BE2C (cell line): ENCODE results near the gene TTC28.

Experiments used
- DNase-seq: peaks from one replicate; pipeline ENCODE4 v3.0.0-alpha.2; 2020
- H3K27me3 ChIP-seq: fragments of 250-450 bp; sonication (Bioruptor Pico); 2 replicates; pipeline ENCODE4 v1.5.1; 2020; ENCODE audit warnings: mild to moderate bottlenecking
- H3K36me3 ChIP-seq: fragments of 250-450 bp; sonication (Bioruptor Pico); 2 replicates; pipeline ENCODE4 v1.5.1; 2020; ENCODE audit warnings: mild to moderate bottlenecking
- H3K4me1 ChIP-seq: fragments of 250-450 bp; sonication (Bioruptor Pico); 2 replicates; pipeline ENCODE4 v1.5.1; 2020
- H3K4me3 ChIP-seq: 2 replicates; pipeline ENCODE4 v1.5.1; 2011; ENCODE audit warnings: low read depth, low read length
- H3K9me3 ChIP-seq: fragments of 250-450 bp; sonication (Bioruptor Pico); 2 replicates; pipeline ENCODE4 v1.5.1; 2020
- TF ChIP-seq, protein P1 (sequence below): IDR thresholded peaks from 2 replicates; pipeline ENCODE4 v1.5.1; 2012; ENCODE audit warnings: mild to moderate bottlenecking, low read depth, low read length

The TTC28 gene

GRCh38 chr22:27952779-27953178 lies 726.9 kb downstream of the TTC28 start:
- H3K36me3 ChIP-seq: no peaks in the 10 kb centered on the region
- H3K27me3 ChIP-seq: no peaks in the 10 kb centered on the region
- H3K9me3 ChIP-seq: no peaks in the 10 kb centered on the region; the same call in 1 of the 2 replicates
- peaks cover 5% of the 10 kb centered on the region for H3K4me1 ChIP-seq
- TF ChIP-seq, protein P1, sequence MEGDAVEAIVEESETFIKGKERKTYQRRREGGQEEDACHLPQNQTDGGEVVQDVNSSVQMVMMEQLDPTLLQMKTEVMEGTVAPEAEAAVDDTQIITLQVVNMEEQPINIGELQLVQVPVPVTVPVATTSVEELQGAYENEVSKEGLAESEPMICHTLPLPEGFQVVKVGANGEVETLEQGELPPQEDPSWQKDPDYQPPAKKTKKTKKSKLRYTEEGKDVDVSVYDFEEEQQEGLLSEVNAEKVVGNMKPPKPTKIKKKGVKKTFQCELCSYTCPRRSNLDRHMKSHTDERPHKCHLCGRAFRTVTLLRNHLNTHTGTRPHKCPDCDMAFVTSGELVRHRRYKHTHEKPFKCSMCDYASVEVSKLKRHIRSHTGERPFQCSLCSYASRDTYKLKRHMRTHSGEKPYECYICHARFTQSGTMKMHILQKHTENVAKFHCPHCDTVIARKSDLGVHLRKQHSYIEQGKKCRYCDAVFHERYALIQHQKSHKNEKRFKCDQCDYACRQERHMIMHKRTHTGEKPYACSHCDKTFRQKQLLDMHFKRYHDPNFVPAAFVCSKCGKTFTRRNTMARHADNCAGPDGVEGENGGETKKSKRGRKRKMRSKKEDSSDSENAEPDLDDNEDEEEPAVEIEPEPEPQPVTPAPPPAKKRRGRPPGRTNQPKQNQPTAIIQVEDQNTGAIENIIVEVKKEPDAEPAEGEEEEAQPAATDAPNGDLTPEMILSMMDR: no peak
- H3K4me3 ChIP-seq: no peak overlapping the region
- DNase-seq: no peak

DNA sequence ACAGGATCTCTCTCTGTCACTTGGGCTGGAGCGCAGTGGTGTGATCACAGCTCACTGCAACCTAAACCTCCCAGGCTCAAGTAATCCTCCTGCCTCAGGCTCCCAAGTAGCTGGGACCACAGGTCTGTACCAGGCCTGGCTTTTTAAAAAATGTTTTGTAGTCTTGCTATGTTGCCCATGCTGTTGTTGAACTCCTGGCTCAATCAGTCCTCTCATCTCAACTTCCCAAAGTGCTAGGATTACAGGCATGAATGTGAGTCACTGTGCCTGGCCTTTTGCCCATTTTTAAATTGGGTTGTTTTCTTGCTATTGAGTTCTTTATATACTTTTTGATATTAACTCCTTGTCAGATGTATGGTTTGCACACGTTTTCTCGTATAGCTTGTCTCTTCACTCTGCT lies 727.5 kb downstream of the TTC28 start:
- Histone ChIP-seq H3K36me3 (no peaks in the 10 kb centered on the region), H3K27me3 (no peaks in the 10 kb centered on the region), H3K9me3 (no peaks in the 10 kb centered on the region; the same call in 1 of the 2 replicates), H3K4me3 (no peak overlapping the region), H3K4me1 (peaks cover 5% of the 10 kb centered on the region)
- TF ChIP-seq, protein P1: no peak
- no peak for DNase-seq

DNA sequence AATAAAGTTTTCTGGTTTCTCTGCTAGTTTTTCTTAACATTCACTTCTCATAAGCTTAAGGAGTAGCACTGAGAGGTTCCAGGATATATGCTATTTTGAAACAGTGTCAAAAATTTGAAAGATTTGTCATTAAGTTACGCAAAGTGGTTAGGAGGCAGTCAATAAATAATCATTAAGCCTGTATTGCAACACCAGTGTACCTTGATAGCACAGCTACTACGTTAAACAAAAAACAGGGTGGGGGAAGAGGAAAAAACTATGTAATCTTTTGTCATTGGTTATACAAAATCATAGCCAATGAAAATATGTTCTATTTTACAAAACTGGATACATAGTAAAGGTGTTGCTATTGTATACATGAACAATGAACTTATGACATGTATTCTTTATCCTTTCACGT lies 730.2 kb downstream of the TTC28 start:
- H3K9me3 ChIP-seq: no peaks in the 10 kb centered on the region; the same call in 1 of the 2 replicates
- H3K36me3 ChIP-seq: no peaks in the 10 kb centered on the region
- no peaks in the 10 kb centered on the region for H3K27me3 ChIP-seq
- TF ChIP-seq, protein P1: no peak
- no peak overlapping the region for H3K4me3 ChIP-seq
- H3K4me1 ChIP-seq: peaks cover 5% of the 10 kb centered on the region
- no peak for DNase-seq

GRCh38 chr22:27948569-27948968 lies 731.1 kb downstream of the TTC28 start:
- no peaks in the 10 kb centered on the region for H3K27me3 ChIP-seq
- no peak for DNase-seq
- TF ChIP-seq, protein P1: no peak
- no peak overlapping the region for H3K4me3 ChIP-seq
- no peaks in the 10 kb centered on the region for H3K36me3 ChIP-seq
- H3K9me3 ChIP-seq: no peaks in the 10 kb centered on the region; the same call in 1 of the 2 replicates
- peaks cover 4% of the 10 kb centered on the region for H3K4me1 ChIP-seq

GRCh38 chr22:27947448-27947847 lies 732.2 kb downstream of the TTC28 start:
- no peaks in the 10 kb centered on the region; the same call in 1 of the 2 replicates for H3K4me1 ChIP-seq
- H3K27me3 ChIP-seq: no peaks in the 10 kb centered on the region
- no peak overlapping the region for H3K4me3 ChIP-seq
- no peaks in the 10 kb centered on the region for H3K36me3 ChIP-seq
- no peak for DNase-seq
- TF ChIP-seq, protein P1: no peak
- no peaks in the 10 kb centered on the region; the same call in 1 of the 2 replicates for H3K9me3 ChIP-seq

- Histone ChIP-seq H3K27me3 (no peaks in the 10 kb centered on the region), H3K36me3 (no peaks in the 10 kb centered on the region), H3K9me3 (no peaks in the 10 kb centered on the region), H3K4me1 (no peaks in the 10 kb centered on the region; the same call in 1 of the 2 replicates), H3K4me3 (no peak overlapping the region)
- TF ChIP-seq, protein P1: no peak
- DNase-seq: no peak
Measured at GRCh38 chr22:27941143-27941542, 738.5 kb downstream of the TTC28 start.
